GM18507 (cell line): Measurements from ENCODE around the gene GRM1.
"Not testable (repeated sequence)": the region's sequence is repeated elsewhere in the genome, so short reads cannot be mapped to it uniquely, and the experiment has no call there.

Experiments
- DNase-seq: peaks from one replicate; pipeline ENCODE4 v3.0.0; 2011; ENCODE audit warnings: low read depth; ENCODE audit not compliant: insufficient read length; ENCODE audit errors: extremely low spot score
- FAIRE-seq: peaks from 2 replicates; lab custom pipeline; 2011; peaks lifted over from hg19 to GRCh38; lab: Jason Lieb, UNC

Gene GRM1

GRCh38 chr6:146246028-146246427 is 217.2 kb downstream of the GRM1 start:
- no peak for FAIRE-seq
- DNase-seq: no peak

- no peak for DNase-seq
These were observed 224.8 kb downstream of the GRM1 start for GRCh38 chr6:146253691-146254090.

GRCh38 chr6:146258206-146258605 is 229.3 kb downstream of the GRM1 start:
- DNase-seq (no peak), FAIRE-seq (no peak)

More at GRCh38 chr6:146253691-146254090, 224.8 kb downstream of the GRM1 start:
- FAIRE-seq: no peak

GRCh38 chr6:146260886-146261285 is 232.0 kb downstream of the GRM1 start:
- DNase-seq (no peak), FAIRE-seq (no peak)

GRCh38 chr6:146265056-146265455 is 236.2 kb downstream of the GRM1 start:
- FAIRE-seq: no peak

GRCh38 chr6:146267447-146267846 is 238.6 kb downstream of the GRM1 start:
- FAIRE-seq (no peak), DNase-seq (no peak)

More at GRCh38 chr6:146265056-146265455, 236.2 kb downstream of the GRM1 start:
- no peak for DNase-seq

GRCh38 chr6:146267946-146268345 is 239.1 kb downstream of the GRM1 start:
- DNase-seq (no peak), FAIRE-seq (no peak)

- DNase-seq: no peak
- no peak for FAIRE-seq
These were observed 240.6 kb downstream of the GRM1 start for GRCh38 chr6:146269482-146269881.

GRCh38 chr6:146271163-146271562 is 242.3 kb downstream of the GRM1 start:
- DNase-seq, FAIRE-seq: not testable (repeated sequence)

- DNase-seq: no peak
- FAIRE-seq: no peak
These were observed 244.6 kb downstream of the GRM1 start for GRCh38 chr6:146273490-146273889.

- no peak for FAIRE-seq
These were observed 248.3 kb downstream of the GRM1 start for GRCh38 chr6:146277142-146277541.

GRCh38 chr6:146281651-146282362 is 252.9 kb downstream of the GRM1 start:
- FAIRE-seq (no peak), DNase-seq (no peak)

More at GRCh38 chr6:146277142-146277541, 248.3 kb downstream of the GRM1 start:
- DNase-seq: no peak

GRCh38 chr6:146282837-146283236 is 254.0 kb downstream of the GRM1 start:
- FAIRE-seq (no peak), DNase-seq (no peak)

GRCh38 chr6:146284311-146284710 is 255.4 kb downstream of the GRM1 start:
- DNase-seq (no peak), FAIRE-seq (no peak)

- DNase-seq (no peak), FAIRE-seq (no peak)
These were observed 258.1 kb downstream of the GRM1 start for GRCh38 chr6:146286961-146287360.

- no peak for DNase-seq
These were observed 259.0 kb downstream of the GRM1 start for GRCh38 chr6:146287691-146288369.

GRCh38 chr6:146289816-146290588 is 261.1 kb downstream of the GRM1 start:
- FAIRE-seq: no peak
- no peak for DNase-seq

More at GRCh38 chr6:146287691-146288369, 259.0 kb downstream of the GRM1 start:
- no peak for FAIRE-seq

GRCh38 chr6:146290589-146290901 is 261.7 kb downstream of the GRM1 start:
- no peak for DNase-seq
- FAIRE-seq: no peak

GRCh38 chr6:146292506-146292905 is 263.6 kb downstream of the GRM1 start:
- DNase-seq (no peak), FAIRE-seq (no peak)

GRCh38 chr6:146295695-146296094 is 266.8 kb downstream of the GRM1 start:
- FAIRE-seq (no peak), DNase-seq (no peak)
